Activated CD4-positive, alpha-beta T cell treated with anti-CD3 and anti-CD28 coated beads, Interleukin-2, amount 10 ng/mL, durations not matched to agents 7 days and 5 days (primary cell): ENCODE results near the gene TAF15. TPM values are rescaled to one million over a fixed set of nuclear protein-coding genes. Genes with fewer than 3 reads are reported as not detected.
A peak's percentile ranks its signal among the peaks of the same experiment; 100 is the strongest.

Experiments used
- CTCF ChIA-PET: fragments of 350-600 bp; sonication (Branson Sonifier 250); formaldehyde crosslinking; loops from one replicate; lab custom pipeline; 2021; ENCODE audit warnings: antibody characterized with exemption; lab: Charles Lee
- POLR2A ChIA-PET: fragments of 350-600 bp; sonication (Branson Sonifier 250); formaldehyde crosslinking; loops from one replicate; lab custom pipeline; 2021; ENCODE audit warnings: antibody characterized with exemption; lab: Charles Lee
- DNase-seq: peaks from one replicate; pipeline ENCODE4 v3.0.0-alpha.2; 2020
- H3K27ac Mint-ChIP-seq: one replicate; pipeline ENCODE4 v1.8.0; 2021; ENCODE audit warnings: mild to moderate bottlenecking, moderate library complexity, mixed read lengths
- H3K27me3 Mint-ChIP-seq: one replicate; pipeline ENCODE4 v1.8.0; 2021; ENCODE audit warnings: mixed read lengths
- H3K36me3 Mint-ChIP-seq: one replicate; pipeline ENCODE4 v1.8.0; 2021; ENCODE audit warnings: low read depth, mixed read lengths
- H3K4me1 Mint-ChIP-seq: one replicate; pipeline ENCODE4 v1.8.0; 2021; ENCODE audit warnings: mixed read lengths
- H3K4me3 Mint-ChIP-seq: one replicate; pipeline ENCODE4 v1.8.0; 2021; ENCODE audit warnings: mild to moderate bottlenecking, moderate library complexity, mixed read lengths
- H3K9me3 Mint-ChIP-seq: one replicate; pipeline ENCODE4 v1.8.0; 2021; ENCODE audit warnings: mixed read lengths
- total RNA-seq, 2 experiments: library from RNA; stranded (reverse); gene quantifications; one replicate each; pipeline ENCODE4 v1.2.3, GENCODE V29; 2021

TAF15 gene
- total RNA-seq, 2 experiments from 2014 or later: 274 to 311 TPM

GRCh38 chr17:35866341-35866950, 57.2 kb downstream of the TAF15 start:
- Mint-ChIP-seq H3K4me3 (no peak overlapping the region), H3K27ac (no peak overlapping the region), H3K9me3 (no peaks in the 10 kb centered on the region), H3K36me3 (peaks cover 4% of the 10 kb centered on the region), H3K27me3 (no peaks in the 10 kb centered on the region), H3K4me1 (peaks cover 37% of the 10 kb centered on the region)
- no peak for DNase-seq
- ChIA-PET CTCF (interaction anchor here (0.6 to 1.4 kb wide), 6 partner anchors 13 to 233 kb away, joined by 3 to 5 read pairs (median 3); partner anchors contain the start of gene CCL5), POLR2A (no interaction called here)

GRCh38 chr17:35867574-35867973, 58.3 kb downstream of the TAF15 start:
- no peak overlapping the region for H3K4me3 Mint-ChIP-seq
- H3K4me1 Mint-ChIP-seq: peaks cover 45% of the 10 kb centered on the region
- H3K9me3 Mint-ChIP-seq: no peaks in the 10 kb centered on the region
- DNase-seq: no peak
- peaks cover 10% of the 10 kb centered on the region for H3K36me3 Mint-ChIP-seq
- ChIA-PET CTCF (no interaction called here), POLR2A (no interaction called here)
- H3K27me3 Mint-ChIP-seq: no peaks in the 10 kb centered on the region
- H3K27ac Mint-ChIP-seq: no peak overlapping the region

- Mint-ChIP-seq H3K4me1 (peaks cover 51% of the 10 kb centered on the region), H3K27ac (peak within 1 kb of the TSS; percentile 54), H3K36me3 (peaks cover 8% of the 10 kb centered on the region), H3K4me3 (no peak within 1 kb of the TSS), H3K27me3 (no peaks in the 10 kb centered on the region), H3K9me3 (no peaks in the 10 kb centered on the region)
- CTCF ChIA-PET: interaction anchor here (1.0 to 2.1 kb wide), 4 partner anchors 10 to 42 kb away, joined by 3 to 5 read pairs (median 3); no protein-coding TSS in a partner anchor
- POLR2A ChIA-PET: no interaction called here
- DNase-seq: no peak
These were observed 59.5 kb downstream of the TAF15 start, which contains the start of gene HEATR9 for GRCh38 chr17:35868737-35869136. HEATR9 (minus strand) TSS chr17:35868891; CDS start chr17:35868742, 149 bp downstream.

- H3K36me3 Mint-ChIP-seq: peaks cover 8% of the 10 kb centered on the region
- no peaks in the 10 kb centered on the region for H3K27me3 Mint-ChIP-seq
- peak overlapping the region; percentile 71 for H3K27ac Mint-ChIP-seq
- H3K4me3 Mint-ChIP-seq: no peak overlapping the region
- ChIA-PET POLR2A (interaction anchor here (0.6 to 1.2 kb wide), 2 partner anchors 9 to 14 kb away, joined by 3 to 8 read pairs; partner anchors contain the start of gene CCL5), CTCF (interaction anchor here (0.5 to 3.0 kb wide), 16 partner anchors 8 to 126 kb away, joined by 3 to 14 read pairs (median 4); partner anchors contain the start of gene CCL5)
- peak; percentile 59 for DNase-seq
- H3K9me3 Mint-ChIP-seq: no peaks in the 10 kb centered on the region
- H3K4me1 Mint-ChIP-seq: peaks cover 54% of the 10 kb centered on the region
These were observed 61.9 kb downstream of the TAF15 start for GRCh38 chr17:35870906-35871819.

GRCh38 chr17:35872196-35872980, 63.1 kb downstream of the TAF15 start:
- Mint-ChIP-seq H3K4me3 (no peak overlapping the region), H3K9me3 (no peaks in the 10 kb centered on the region), H3K4me1 (peaks cover 58% of the 10 kb centered on the region), H3K27ac (peak overlapping the region; percentile 72), H3K27me3 (no peaks in the 10 kb centered on the region), H3K36me3 (peaks cover 10% of the 10 kb centered on the region)
- no peak for DNase-seq
- CTCF ChIA-PET: interaction anchor here (0.6 to 3.0 kb wide), 9 partner anchors 9 to 221 kb away, joined by 3 to 14 read pairs (median 3); partner anchors contain the start of gene CCL5
- POLR2A ChIA-PET: interaction anchor here (0.6 to 1.2 kb wide), 2 partner anchors 8 to 35 kb away, joined by 6 to 8 read pairs; partner anchors contain the start of gene CCL5

GRCh38 chr17:35875072-35875799, 66.0 kb downstream of the TAF15 start:
- POLR2A ChIA-PET: no interaction called here
- Mint-ChIP-seq H3K27me3 (no peaks in the 10 kb centered on the region), H3K27ac (peak overlapping the region; percentile 79), H3K36me3 (peaks cover 14% of the 10 kb centered on the region), H3K4me1 (peaks cover 71% of the 10 kb centered on the region), H3K4me3 (no peak overlapping the region), H3K9me3 (no peaks in the 10 kb centered on the region)
- CTCF ChIA-PET: interaction anchor here (0.6 to 3.4 kb wide), 5 partner anchors 12 to 224 kb away, joined by 3 to 17 read pairs (median 7); no protein-coding TSS in a partner anchor
- no peak for DNase-seq

- ChIA-PET POLR2A (no interaction called here), CTCF (interaction anchor here (0.7 to 3.4 kb wide), 6 partner anchors 12 to 26 kb away, joined by 3 to 17 read pairs (median 6); no protein-coding TSS in a partner anchor)
- H3K27me3 Mint-ChIP-seq: no peaks in the 10 kb centered on the region
- H3K4me3 Mint-ChIP-seq: no peak overlapping the region
- peaks cover 14% of the 10 kb centered on the region for H3K36me3 Mint-ChIP-seq
- no peaks in the 10 kb centered on the region for H3K9me3 Mint-ChIP-seq
- peaks cover 75% of the 10 kb centered on the region for H3K4me1 Mint-ChIP-seq
- peak overlapping the region; percentile 79 for H3K27ac Mint-ChIP-seq
- no peak for DNase-seq
These were observed 66.5 kb downstream of the TAF15 start for GRCh38 chr17:35875800-35876139.

- no peak overlapping the region for H3K4me3 Mint-ChIP-seq
- H3K36me3 Mint-ChIP-seq: peaks cover 12% of the 10 kb centered on the region
- H3K27ac Mint-ChIP-seq: no peak overlapping the region
- POLR2A ChIA-PET: no interaction called here
- H3K27me3 Mint-ChIP-seq: no peaks in the 10 kb centered on the region
- DNase-seq: no peak
- CTCF ChIA-PET: interaction anchor here (0.7 to 3.4 kb wide), 7 partner anchors 13 to 280 kb away, joined by 3 to 17 read pairs (median 4); no protein-coding TSS in a partner anchor
- peaks cover 71% of the 10 kb centered on the region for H3K4me1 Mint-ChIP-seq
- no peaks in the 10 kb centered on the region for H3K9me3 Mint-ChIP-seq
These were observed 67.2 kb downstream of the TAF15 start for GRCh38 chr17:35876534-35876933.

GRCh38 chr17:35877345-35878029, 68.2 kb downstream of the TAF15 start:
- Mint-ChIP-seq H3K4me1 (peaks cover 67% of the 10 kb centered on the region), H3K9me3 (no peaks in the 10 kb centered on the region), H3K36me3 (peaks cover 8% of the 10 kb centered on the region), H3K4me3 (peak overlapping the region; percentile 23), H3K27ac (no peak overlapping the region), H3K27me3 (no peaks in the 10 kb centered on the region)
- ChIA-PET CTCF (interaction anchor here (0.7 to 4.0 kb wide), 6 partner anchors 9 to 36 kb away, joined by 3 to 23 read pairs (median 5); partner anchors contain the start of gene HEATR9), POLR2A (no interaction called here)
- DNase-seq: no peak

- H3K9me3 Mint-ChIP-seq: no peaks in the 10 kb centered on the region
- POLR2A ChIA-PET: no interaction called here
- CTCF ChIA-PET: interaction anchor here (1.1 to 4.0 kb wide), 4 partner anchors 8 to 12 kb away, joined by 3 to 23 read pairs (median 4); partner anchors contain the start of gene HEATR9
- H3K4me1 Mint-ChIP-seq: peaks cover 63% of the 10 kb centered on the region
- peak overlapping the region; percentile 32 for H3K27ac Mint-ChIP-seq
- DNase-seq: no peak
- peak overlapping the region; percentile 64 for H3K4me3 Mint-ChIP-seq
- no peaks in the 10 kb centered on the region for H3K27me3 Mint-ChIP-seq
- peaks cover 6% of the 10 kb centered on the region for H3K36me3 Mint-ChIP-seq
These were observed 69.1 kb downstream of the TAF15 start for GRCh38 chr17:35878361-35878760.
